Stimulated activated naive CD4-positive, alpha-beta T cell treated with Interleukin-2 at 50 U/mL for 16 hours (primary cell): ENCODE data around the gene SLX1B.
"Not testable (repeated sequence)": the region's sequence is repeated elsewhere in the genome, so short reads cannot be mapped to it uniquely, and the experiment has no call there.

Experiments
- DNase-seq: peaks from one replicate; lab custom pipeline; 2025; lab: John Stamatoyannopoulos, UW

The SLX1B gene

DNA sequence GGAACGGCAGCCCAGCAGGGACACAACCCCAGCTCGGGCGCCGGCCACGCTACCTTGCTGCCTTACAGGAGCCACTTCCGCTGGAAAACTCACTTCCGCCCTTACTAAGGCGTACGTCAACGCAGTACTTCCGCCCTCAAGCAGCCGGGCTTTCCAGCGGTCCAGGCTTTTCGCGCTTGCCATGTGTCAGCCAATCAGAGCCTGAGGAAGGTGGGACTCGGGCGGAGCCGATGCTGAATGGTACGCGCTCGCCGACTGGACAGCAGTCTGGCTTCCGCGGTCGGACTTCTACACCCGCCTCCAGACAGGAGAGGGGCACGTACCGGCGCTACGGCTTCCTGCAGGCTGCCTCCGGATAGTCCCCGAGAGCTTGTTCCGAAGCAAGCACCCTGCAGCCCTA, at the start of gene SLX1B, which contains the start of gene BOLA2:
Gene SLX1B (plus strand): TSS at position 265 of the 400 bp plus-strand sequence.
Gene BOLA2 (minus strand): TSS at position 83 of the 400 bp plus-strand sequence. CDS start 98 bp downstream, outside the sequence.
- not testable (repeated sequence) for DNase-seq

DNA sequence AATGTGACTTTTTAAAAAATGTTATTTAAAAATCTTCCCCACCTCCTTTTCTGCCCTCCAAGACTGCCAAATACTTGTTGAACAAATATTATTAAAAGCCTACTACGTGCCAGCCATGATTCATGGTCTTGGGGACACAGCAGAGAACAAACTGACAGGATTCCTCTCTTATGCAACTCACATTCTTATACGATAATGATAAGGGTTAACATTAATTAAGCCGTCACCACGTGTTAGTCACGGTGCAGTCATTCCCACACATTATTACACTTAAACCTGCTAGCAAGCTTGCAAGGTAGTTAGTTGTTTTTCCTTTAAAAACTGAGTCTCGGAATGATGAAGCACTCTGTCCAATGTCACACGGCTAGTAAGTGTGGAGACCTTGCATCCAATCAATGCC, 49.1 kb upstream of the SLX1B start:
- not testable (repeated sequence) for DNase-seq

DNA sequence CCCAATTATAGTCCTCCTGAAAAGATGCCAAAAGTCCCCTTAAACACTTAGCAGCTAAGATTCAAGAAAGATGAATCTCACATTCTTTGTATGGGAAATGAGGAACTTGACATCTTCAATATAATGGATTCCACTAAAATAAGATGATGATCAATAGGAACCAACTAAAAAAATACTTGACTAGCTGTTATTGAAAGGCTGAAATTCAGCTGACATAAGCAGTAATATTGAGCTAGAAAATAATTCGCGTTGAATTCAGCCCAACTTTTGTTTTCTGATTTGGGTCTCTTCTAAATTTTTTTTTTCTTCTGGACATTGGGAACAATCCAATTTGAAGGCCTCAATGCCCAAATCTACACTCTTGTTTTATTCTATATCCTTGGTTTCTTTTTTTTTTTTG, 30.7 kb upstream of the SLX1B start:
- not testable (repeated sequence) for DNase-seq

DNA sequence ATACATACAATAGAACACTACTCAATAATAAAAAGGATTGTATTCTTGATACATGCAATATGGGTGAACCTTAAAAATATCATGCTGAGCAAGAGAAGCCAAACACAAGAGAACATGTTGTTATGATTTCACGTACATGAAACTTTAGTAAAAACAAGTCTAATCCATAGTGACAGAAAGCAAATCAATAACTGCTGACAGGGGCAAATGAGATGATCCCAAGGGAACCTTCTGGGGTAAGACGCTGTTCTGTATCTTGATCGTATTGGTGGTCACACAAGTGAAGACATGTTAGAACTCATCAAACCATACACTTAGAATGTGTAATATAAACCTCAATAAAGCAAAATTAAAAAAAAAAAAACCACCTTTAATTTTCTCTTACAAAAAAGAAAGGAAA, 28.9 kb upstream of the SLX1B start:
- not testable (repeated sequence) for DNase-seq

DNA sequence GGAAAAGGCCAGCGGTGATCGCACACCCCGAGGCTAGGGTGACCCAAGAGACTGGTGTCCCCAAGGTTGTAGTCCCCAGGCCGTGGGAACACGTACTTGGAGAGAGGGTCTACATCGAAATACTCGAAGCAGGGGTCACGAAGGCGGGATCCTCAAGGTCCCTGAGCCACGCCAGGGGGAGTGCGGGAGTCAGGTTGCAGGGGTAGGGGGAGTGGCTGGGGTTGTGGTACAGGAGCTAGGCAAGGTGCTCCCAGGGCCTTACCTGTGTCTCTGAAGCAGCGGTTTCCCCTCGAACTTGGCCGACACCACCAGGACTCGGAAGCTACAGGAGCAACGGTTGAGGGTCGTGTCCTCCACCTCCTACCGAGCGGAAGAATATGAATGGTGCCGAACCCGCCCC, 579 bp upstream of the SLX1B start:
- DNase-seq = not testable (repeated sequence)

DNA sequence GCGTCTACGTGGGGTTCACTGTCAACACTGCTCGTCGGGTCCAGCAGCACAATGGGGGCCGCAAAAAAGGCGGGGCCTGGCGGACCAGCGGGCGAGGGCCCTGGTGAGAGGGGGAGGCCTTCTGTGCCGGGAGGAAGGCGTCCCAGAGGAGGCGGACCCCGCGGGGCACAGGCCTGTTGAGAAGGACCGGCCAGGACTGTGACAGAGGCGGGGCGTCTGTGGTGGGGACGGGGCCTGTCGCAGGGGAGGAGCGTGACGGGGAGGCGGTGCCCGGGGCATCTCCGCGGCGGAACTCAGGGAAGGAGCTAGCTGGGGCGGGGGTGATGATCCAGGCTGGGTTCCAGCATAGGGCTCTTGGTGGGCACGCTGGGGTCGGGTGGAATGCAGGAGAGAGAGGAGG, 495 bp downstream of the SLX1B start:
- not testable (repeated sequence) for DNase-seq

DNA sequence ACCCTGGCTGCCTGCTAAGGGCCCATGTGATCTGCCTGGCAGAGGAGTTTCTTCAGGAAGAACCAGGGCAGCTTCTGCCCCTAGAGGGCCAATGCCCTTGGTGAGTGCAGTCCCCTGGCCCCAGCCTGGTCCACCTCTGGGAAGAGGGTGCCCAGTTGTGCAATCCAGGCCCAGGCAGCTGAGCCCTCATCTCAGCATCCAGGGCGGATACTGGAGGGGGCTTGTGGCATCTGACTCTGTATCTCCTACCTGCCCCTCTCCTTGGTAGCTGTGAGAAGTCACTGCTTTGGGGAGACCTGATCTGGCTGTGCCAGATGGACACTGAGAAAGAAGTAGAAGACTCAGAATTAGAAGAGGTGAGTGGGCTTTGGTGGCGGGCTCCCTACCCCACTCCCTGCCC, 3.3 kb downstream of the SLX1B start:
- not testable (repeated sequence) for DNase-seq

DNA sequence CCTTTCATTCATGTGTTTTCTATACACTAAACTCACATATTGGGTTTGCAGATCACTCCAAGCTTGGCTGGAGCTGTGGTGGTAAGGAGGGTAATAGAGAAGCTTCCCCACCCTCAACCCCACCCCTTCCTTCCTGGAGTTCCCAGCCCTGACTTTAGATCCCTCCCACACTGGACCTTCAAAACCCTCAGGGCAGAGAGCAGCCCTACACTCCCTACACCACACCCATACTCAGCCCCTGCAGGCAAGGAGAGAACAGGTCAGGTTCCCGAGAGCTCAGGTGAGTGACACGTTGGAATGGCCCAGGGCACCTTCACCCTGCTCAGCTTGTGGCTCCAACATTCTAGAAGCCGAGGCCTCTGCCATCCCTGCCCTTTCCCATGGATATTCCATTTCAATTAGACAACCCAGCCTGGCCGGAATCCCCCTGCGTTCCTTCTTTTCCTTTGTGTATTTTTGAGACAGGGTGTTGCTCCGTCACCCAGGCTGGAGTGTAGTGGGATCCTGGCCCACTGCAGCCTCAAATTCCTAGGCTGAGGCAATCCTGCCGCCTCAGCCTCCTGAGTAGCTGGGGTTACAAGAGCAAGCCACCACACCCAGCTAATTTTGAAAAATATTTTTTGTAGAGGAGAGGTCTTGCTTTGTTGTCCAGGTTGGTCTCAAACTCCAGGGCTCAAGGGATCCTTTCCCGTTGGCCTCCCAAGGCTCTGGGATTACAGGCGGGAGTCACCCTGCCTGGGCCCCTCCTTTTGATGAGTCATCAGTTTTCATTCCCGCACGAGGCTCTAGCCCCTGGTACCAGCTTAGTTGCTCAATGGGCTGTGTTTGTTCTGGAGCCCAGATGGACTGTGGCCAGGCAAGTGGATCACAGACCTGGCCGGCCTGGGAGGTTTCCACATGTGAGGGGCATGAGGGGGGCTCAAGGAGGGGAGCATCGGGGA, 5.6 kb downstream of the SLX1B start, which contains the start of gene SULT1A4:
Gene SULT1A4 (plus strand): TSS at position 208 of the 941 bp plus-strand sequence. CDS start 1,473 bp downstream, outside the sequence.
- DNase-seq = not testable (repeated sequence)

DNA sequence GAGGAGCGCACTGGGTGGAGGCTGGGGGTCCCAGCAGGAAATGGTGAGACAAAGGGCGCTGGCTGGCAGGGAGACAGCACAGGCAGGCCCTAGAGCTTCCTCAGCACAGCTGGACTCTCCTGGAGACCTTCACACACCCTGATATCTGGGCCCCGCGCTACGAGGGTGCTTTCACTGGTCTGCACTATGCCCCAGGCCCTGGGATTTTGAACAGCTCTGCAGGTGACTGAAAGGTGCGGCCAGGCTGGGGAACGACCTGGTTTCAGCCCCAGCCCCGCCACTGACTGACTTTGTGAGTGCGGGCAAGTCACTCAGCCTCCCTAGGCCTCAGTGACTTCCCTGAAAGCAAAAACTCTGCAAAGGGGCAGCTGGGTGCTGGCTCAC, 6.3 kb downstream of the SLX1B start:
- DNase-seq = not testable (repeated sequence)

DNA sequence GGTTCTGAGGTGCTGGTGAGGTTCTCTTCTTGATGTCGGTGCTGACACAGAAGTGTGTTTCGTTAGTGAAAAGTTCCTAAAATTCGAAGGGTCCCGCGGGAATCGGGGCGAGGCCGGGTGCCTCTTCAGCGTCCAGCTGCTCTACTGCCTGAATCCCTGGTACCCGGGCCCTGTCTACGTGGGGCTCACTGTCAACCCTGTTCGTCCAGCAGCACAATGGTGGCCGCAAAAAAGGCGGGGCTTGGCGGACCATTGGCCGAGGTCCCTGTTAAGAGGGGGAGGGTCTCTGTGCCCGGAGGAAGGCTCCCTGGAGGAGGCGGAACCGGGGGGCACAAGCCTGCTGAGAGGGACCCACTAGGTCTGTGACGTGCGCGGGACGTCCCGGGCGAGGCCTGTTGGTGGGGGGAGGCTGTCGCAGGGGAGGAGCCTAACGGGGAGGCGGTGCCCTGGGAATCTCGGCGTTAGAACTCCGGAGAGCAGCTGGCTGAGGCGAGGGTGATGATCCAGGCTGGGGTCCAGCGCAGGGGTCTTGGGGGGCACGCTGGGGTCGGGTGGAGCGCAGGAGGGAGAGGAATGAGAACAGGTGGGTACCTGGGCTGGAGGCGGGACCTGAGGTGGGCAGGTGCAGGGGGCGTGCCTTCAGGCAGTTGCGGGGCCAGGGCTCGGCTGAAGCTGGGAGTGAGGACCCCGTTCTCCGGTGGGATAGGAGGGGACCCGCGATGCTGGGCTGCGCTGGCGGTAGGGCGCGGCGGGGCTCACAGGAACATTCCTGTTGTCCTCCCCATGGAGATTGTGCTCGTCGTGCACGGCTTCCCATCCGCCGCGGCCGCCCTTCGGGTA, 11.9 kb downstream of the SLX1B start:
- not testable (repeated sequence) for DNase-seq

DNA sequence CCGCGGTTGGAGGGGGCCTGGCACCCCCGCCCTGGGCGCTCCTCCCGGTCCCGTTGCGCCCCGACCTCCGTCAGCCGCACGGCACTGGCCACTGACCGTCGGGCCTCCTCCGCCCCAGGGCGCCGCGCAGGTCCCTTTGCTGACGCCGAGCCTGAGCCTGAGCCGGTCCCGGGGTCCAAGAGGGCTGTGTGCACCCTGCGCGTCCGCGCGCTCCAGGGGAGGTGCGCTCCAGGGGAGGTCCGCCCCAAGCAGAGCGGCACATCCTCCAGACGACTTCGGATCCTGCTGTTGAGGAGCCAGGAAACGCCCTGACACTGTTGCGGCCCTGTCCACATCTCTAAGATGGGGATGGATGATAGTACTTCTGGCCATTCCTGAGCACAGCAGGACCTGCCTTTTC, 12.6 kb downstream of the SLX1B start:
- not testable (repeated sequence) for DNase-seq

DNA sequence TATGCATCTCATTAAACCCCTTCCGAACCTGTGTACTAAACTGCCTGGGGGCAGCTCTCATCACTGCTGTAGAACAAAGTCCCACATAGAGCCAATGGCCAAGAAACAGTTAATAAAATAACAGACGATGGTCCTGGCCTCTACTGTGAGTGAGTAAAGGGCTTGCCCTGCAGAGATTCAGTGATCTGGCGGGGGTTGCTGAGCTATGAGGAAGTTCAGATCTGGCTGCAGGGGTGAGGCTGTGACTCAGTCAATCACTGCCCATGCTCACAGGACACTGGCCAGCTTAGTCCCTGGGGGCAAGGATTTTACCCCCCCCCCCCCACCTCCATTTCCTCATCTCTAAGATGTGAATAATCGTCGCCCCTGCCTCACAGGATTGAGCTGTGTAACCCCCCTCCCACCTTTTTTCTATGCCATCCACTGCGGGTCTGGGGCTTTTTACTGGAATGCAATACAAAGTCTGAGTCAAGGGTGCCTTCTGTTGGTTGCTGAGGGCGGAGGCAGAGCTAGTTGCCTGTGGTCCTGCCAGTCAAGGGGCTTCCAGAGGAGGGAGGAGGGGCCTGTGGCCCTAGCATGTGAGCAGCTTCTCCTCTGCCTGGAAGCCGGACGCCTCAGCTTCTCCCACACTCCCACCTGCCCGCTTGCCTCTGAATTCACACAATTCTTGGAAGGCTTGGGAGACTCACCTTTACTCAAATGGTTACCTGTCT, 13.5 kb downstream of the SLX1B start:
- not testable (repeated sequence) for DNase-seq

DNA sequence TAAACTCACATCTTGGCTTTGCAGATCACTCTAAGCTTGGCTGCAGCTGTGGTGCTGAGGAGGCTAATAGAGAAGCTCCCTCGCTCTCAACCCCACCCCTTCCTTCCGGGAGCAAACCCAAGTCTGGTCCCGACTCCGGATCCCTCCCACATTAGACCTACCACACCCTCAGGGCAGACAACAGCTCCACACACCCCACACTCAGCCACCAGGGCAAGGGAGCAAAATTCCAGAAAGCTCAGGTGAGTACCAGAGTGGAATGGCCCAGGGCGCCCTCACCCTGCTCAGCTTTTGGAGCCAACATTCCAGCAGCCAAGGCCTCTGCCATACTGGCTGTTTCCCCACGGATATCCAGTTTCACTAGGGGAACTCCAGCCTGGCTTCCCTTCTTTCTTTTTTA, 15.3 kb downstream of the SLX1B start:
- DNase-seq = not testable (repeated sequence)

DNA sequence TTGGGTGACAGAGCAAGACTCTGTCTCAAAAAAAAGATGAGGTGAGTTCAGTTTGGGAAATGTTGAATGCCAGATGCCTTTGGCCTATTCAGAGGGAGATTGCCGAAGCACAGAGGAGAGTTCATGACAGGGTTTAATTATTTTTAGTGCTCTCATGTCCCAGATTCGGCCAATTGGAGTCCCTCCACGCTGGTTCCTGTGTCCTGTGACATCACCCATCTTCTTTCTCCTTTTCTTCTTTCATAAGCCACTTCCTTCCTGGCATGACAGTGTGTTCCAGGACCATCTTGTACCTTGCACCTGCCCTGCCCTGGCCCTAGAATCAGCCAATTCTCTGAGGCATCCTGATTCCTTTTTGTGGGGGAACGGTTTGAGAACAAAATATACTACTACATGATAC, 17.7 kb downstream of the SLX1B start:
- DNase-seq = not testable (repeated sequence)

DNA sequence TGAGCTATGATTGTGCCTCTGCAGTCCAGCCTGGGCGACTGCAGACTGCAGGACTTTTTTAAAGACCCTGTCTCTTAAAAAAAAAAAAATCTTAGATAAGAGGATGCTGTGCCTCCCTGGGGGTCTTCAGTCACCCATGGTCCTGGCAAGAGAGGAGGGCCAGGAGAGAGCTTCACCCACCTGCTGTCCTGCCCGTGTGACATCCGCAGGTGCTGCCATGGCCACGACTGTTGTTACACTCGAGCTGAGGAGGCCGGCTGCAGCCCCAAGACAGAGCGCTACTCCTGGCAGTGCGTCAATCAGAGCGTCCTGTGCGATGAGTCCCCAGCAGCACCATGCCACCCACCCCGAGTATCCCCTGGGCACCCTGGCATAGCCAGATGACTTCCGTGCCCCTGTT, 27.9 kb downstream of the SLX1B start:
- not testable (repeated sequence) for DNase-seq

DNA sequence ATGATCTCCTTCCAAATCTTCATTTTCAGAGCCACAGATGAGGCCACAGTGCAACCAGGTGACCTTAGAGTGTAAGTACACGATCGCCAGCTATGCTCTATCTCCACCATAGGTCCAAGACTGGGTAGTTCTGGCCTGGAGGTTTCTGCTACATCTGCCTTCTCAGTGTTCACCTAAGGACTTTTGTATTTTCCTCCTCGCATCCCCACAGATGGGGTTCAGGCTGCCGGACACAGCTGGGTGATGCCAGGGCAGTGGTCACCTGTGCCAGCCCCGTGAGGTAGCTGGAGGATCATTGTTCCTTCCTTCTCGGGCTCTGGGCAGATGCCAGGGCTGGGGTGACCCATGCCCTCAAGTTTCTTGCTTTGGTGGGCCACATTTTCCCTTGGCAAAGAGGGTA, 52.0 kb downstream of the SLX1B start, which contains the start of gene NPIPB12:
Gene NPIPB12 (minus strand): TSS at position 101 of the 400 bp plus-strand sequence.
- not testable (repeated sequence) for DNase-seq
